ENCODE measurements around the gene OR5K2.

Gene OR5K2

DNA sequence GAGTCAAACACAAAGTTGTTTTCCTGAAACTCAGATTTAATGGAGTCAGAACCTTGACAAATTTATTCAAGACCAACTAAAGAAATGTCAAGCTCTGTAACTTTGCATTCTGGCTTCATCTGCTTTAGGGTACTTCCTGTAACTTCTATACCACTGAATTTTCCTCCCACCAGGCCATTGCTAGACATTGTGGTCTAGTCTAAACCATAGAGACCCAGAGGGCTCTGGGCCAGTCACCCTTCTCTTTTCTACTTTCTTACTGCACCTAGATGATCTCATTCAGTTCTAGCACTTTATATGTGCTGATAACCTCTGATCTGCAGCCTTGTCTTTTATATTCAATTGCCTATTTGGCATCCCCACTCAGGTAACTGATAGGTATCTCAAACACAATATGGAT is 37.3 kb upstream of the OR5K2 start:
- Histone ChIP-seq H3K4me1 (no peaks in the 10 kb centered on the region), H3K27me3 (no peaks in the 10 kb centered on the region), H3K4me3 (ENCODE audit: low read depth, low read length) (no peak overlapping the region), H3K9me3 (no peaks in the 10 kb centered on the region), H3K36me3 (no peaks in the 10 kb centered on the region)
- TF ChIP-seq, protein P1, sequence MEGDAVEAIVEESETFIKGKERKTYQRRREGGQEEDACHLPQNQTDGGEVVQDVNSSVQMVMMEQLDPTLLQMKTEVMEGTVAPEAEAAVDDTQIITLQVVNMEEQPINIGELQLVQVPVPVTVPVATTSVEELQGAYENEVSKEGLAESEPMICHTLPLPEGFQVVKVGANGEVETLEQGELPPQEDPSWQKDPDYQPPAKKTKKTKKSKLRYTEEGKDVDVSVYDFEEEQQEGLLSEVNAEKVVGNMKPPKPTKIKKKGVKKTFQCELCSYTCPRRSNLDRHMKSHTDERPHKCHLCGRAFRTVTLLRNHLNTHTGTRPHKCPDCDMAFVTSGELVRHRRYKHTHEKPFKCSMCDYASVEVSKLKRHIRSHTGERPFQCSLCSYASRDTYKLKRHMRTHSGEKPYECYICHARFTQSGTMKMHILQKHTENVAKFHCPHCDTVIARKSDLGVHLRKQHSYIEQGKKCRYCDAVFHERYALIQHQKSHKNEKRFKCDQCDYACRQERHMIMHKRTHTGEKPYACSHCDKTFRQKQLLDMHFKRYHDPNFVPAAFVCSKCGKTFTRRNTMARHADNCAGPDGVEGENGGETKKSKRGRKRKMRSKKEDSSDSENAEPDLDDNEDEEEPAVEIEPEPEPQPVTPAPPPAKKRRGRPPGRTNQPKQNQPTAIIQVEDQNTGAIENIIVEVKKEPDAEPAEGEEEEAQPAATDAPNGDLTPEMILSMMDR (IDR thresholded peaks at IDR 0.05; ENCODE audit: low read depth, low read length) = no peak
- no peak for DNase-seq

DNA sequence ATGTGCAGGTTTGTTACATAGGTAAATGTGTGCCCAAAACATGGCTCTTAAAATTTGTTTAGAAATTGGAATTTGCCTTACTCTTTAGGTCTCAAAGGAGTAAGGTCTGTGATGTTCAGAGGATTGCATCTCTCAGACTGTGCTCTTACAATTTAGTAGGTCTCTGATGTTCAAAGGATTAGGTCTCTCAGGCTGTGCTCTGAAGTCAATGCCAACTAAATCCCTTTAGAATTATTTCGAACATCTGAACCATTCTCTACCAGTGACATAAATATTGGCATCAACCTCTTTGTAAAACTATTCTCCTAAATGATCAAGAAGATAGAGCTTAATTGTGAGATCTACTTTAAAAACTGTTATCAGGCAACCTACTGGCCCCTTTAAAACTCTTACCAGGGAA is 34.6 kb upstream of the OR5K2 start, which contains the start of gene OR5K1:
Gene OR5K1, plus strand, starts transcription at position 301 of the 400 bp plus-strand sequence. CDS start 6,376 bp downstream, outside the sequence.
- Histone ChIP-seq H3K4me3 (ENCODE audit: low read depth, low read length) (no peak within 1 kb of the TSS), H3K36me3 (no peaks in the 10 kb centered on the region), H3K27me3 (no peaks in the 10 kb centered on the region), H3K4me1 (no peaks in the 10 kb centered on the region), H3K9me3 (no peaks in the 10 kb centered on the region)
- TF ChIP-seq, protein P1 (IDR thresholded peaks at IDR 0.05; ENCODE audit: low read depth, low read length) = no peak
- no peak for DNase-seq

DNA sequence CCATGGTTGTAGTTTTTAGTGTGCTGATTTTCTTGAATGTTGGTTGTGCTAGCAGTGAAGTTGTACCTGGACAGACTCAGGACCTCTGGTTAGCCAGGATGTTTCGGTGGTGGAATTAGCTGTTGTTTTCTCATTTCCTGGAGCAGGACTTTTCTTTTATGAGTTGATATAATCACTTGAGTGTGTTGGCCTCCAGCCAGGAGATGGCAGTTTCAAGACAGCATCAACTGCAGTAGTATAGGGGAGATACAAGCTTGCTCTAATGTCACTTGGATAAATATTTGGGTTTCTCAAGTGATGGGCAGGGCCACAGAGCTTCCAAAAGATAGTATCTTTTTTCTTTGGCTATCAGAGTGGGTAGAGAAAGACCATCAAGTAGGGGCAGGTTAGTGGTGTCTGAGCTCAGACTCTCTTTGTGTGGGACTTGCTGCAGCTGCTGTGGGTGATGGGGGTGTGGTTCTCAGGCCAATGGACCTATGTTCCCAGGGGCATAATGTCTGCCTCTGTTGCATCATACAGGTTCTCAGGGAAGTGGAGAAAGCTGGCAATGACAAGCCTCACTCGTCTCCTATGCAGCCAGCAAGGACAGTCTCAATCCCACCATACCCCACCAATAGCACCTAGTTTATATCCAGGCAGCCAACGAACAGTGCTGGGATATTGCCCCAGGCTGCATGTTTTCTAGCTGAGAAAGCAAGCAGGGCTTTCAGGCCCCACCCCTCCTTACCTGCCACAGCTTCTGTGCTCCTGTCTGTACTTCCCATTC is 14.6 kb upstream of the OR5K2 start:
- TF ChIP-seq, protein P1 (IDR thresholded peaks at IDR 0.05; ENCODE audit: low read depth, low read length) = no peak
- no peaks in the 10 kb centered on the region for H3K36me3 ChIP-seq

DNA sequence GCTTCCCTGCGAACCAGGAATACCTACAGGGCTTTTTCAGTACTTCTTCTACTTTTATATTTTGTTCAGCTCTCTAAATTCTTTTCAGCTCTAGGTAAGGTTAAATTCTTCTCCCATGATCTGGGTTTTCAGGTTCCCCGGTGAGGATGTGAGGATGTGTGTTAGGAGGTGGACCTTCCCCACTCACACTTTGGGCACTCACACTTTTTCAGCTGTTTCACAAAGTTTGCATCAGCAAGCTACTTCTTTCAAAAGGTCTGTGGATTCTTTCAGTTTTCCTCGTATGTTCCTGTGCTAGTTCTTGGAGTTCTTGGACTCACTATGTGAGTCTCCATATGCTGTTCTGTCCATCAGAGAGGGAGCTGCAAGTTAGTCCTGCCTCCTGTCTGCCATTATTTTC is 13.9 kb upstream of the OR5K2 start:
- no peaks in the 10 kb centered on the region for H3K36me3 ChIP-seq
- no peak for DNase-seq
- H3K4me3 ChIP-seq (ENCODE audit: low read depth, low read length) = no peak overlapping the region
- TF ChIP-seq, protein P1 (IDR thresholded peaks at IDR 0.05; ENCODE audit: low read depth, low read length) = no peak
- H3K4me1 ChIP-seq = no peaks in the 10 kb centered on the region; the same call in 1 of the 2 replicates
- H3K27me3 ChIP-seq = no peaks in the 10 kb centered on the region
- no peaks in the 10 kb centered on the region; the same call in 1 of the 2 replicates for H3K9me3 ChIP-seq

More for the DNA sequence above, 14.6 kb upstream of the OR5K2 start:
- DNase-seq = peak; percentile 18
- H3K9me3 ChIP-seq = no peaks in the 10 kb centered on the region; the same call in 1 of the 2 replicates
- H3K27me3 ChIP-seq = no peaks in the 10 kb centered on the region
- H3K4me3 ChIP-seq (ENCODE audit: low read depth, low read length) = no peak overlapping the region
- H3K4me1 ChIP-seq = no peaks in the 10 kb centered on the region; the same call in 1 of the 2 replicates

- TF ChIP-seq, protein P1 (IDR thresholded peaks at IDR 0.05; ENCODE audit: low read depth, low read length) = no peak
- DNase-seq = no peak
- peaks cover 12% of the 10 kb centered on the region for H3K4me1 ChIP-seq
- no peaks in the 10 kb centered on the region for H3K27me3 ChIP-seq
- H3K9me3 ChIP-seq = no peaks in the 10 kb centered on the region
- no peak overlapping the region for H3K4me3 ChIP-seq (ENCODE audit: low read depth, low read length)
- H3K36me3 ChIP-seq = no peaks in the 10 kb centered on the region
These were observed 2.5 kb downstream of the OR5K2 start for GRCh38 chr3:98500019-98500418.

DNA sequence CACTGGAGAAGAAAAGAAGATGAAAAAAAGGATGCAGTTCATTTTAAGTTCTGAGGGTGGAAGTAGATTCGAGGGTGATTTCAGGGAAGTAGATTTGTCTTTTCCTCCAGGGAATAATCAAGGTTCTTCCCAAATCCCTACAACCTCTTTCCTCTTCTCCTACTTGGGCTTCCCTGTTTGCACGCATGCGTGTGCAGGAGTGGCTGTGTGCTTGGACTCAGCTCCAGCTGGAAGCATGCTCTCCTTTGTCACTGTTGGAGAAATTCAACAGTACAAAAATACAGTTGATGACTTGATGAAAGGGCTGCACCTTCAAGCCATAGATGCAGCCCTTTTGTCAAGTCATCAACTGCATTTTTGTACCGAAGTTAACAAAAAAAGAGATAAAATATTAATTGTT is 3.8 kb downstream of the OR5K2 start:
- no peak for DNase-seq
- Histone ChIP-seq H3K27me3 (no peaks in the 10 kb centered on the region), H3K9me3 (no peaks in the 10 kb centered on the region), H3K4me1 (peaks cover 12% of the 10 kb centered on the region), H3K36me3 (no peaks in the 10 kb centered on the region), H3K4me3 (ENCODE audit: low read depth, low read length) (no peak overlapping the region)
- TF ChIP-seq, protein P1 (IDR thresholded peaks at IDR 0.05; ENCODE audit: low read depth, low read length) = no peak

All from BE2C (cell line).